ENCODE measurements around the gene IL34. TPM values are rescaled to one million over a fixed set of nuclear protein-coding genes. Genes with fewer than 3 reads are reported as not detected.
"Not testable (repeated sequence)": the region's sequence is repeated elsewhere in the genome, so short reads cannot be mapped to it uniquely, and the experiment has no call there.

IL34 gene
- total RNA-seq, 1 donor from 2014 or later, result 3.7 TPM

DNA sequence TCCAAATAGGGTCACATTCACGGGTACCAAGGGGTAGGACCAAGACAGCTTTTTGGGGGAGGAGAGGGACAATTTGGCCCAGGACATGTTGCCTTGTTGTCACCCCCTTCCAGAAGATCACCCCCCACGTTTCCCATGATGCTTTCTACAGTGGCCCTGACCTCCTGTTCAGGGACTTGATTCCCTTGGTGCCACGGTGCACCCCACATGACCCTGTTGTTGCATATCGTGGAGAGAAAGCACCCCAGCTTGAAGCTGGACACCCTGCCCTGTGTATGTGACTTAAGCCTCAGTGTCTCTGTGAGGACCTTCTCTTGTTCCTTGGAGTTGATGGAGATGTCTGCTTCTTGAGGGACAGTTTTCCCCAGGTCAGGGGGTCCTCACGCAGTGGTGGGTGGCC lies 12.6 kb downstream of the IL34 start:
- DNase-seq (ENCODE audit: low spot score), result no peak

DNA sequence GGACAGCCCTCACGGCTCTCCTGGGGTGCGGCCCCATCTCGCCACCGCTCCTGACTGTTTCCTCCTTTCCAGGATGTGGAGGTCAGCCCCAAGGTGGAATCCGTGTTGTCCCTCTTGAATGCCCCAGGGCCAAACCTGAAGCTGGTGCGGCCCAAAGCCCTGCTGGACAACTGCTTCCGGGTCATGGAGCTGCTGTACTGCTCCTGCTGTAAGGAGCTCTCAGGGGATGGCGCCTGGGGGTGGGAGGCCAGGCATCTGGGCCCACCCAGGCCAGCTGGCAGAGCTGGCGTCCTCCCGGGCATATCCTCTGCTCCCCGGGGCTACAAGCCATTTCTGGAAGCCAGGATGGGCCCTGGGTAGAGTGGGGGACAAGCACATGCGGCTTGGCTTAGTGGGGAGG lies 13.2 kb downstream of the IL34 start:
- DNase-seq (ENCODE audit: low spot score), result no peak

DNA sequence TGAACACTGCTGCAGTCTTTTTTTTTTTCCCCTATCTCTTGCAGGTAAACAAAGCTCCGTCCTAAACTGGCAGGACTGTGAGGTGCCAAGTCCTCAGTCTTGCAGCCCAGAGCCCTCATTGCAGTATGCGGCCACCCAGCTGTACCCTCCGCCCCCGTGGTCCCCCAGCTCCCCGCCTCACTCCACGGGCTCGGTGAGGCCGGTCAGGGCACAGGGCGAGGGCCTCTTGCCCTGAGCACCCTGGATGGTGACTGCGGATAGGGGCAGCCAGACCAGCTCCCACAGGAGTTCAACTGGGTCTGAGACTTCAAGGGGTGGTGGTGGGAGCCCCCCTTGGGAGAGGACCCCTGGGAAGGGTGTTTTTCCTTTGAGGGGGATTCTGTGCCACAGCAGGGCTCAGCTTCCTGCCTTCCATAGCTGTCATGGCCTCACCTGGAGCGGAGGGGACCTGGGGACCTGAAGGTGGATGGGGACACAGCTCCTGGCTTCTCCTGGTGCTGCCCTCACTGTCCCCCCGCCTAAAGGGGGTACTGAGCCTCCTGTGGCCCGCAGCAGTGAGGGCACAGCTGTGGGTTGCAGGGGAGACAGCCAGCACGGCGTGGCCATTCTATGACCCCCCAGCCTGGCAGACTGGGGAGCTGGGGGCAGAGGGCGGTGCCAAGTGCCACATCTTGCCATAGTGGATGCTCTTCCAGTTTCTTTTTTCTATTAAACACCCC lies 13.8 kb downstream of the IL34 start:
- DNase-seq (ENCODE audit: low spot score), result no peak

DNA sequence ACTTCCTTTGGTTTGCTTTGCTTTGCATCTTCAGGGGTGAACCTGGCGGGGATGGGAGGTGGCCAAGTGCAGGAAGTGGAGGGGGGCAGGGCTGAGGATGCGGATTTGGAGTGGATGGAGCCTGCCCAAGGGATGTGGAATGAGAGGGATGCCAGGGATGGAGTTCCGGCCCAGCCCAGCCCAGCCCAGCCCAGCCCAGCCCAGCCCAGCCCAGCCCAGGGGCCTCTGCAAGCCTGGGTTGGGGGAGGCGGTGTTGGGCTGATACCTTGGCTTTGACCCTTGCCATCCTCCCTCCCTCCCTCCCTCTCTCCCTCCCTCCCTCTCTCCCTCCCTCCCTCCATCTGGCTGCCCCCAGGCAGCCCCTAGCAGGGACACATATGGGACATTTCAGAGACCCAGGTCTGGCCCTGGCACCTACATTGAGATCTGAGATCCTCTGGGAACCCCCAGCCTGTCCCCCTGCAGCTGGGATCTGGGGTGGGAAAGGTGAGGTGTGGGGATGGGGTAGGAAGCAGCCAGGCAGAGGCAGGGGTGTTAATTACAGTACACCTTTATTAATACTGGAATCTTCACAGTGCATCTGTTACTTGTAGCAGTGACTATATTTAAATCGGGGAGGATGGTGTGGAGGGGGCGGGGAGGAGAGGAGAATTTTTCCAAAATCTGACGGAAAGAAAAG lies 14.5 kb downstream of the IL34 start:
- DNase-seq (ENCODE audit: low spot score), result no peak

DNA sequence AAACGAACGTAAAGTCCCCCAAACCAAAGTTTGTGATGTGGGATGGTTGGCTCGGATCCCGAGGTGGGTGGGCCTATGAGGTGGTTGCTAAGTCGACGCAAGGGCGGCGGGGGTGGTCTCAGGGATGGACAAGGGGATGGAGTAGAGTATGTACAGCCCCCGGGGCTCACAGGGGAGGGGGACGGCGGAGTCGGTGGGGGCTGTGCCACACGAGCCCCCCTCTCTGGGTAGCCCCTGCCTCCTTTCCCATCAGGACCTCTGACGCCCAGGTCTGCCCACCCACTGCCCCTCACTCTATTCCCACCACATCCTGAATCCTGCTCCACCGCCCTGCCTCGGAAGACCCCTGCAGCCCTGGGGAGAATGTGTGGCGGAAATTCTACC lies 15.2 kb downstream of the IL34 start:
- no peak for DNase-seq (ENCODE audit: low spot score)

DNA sequence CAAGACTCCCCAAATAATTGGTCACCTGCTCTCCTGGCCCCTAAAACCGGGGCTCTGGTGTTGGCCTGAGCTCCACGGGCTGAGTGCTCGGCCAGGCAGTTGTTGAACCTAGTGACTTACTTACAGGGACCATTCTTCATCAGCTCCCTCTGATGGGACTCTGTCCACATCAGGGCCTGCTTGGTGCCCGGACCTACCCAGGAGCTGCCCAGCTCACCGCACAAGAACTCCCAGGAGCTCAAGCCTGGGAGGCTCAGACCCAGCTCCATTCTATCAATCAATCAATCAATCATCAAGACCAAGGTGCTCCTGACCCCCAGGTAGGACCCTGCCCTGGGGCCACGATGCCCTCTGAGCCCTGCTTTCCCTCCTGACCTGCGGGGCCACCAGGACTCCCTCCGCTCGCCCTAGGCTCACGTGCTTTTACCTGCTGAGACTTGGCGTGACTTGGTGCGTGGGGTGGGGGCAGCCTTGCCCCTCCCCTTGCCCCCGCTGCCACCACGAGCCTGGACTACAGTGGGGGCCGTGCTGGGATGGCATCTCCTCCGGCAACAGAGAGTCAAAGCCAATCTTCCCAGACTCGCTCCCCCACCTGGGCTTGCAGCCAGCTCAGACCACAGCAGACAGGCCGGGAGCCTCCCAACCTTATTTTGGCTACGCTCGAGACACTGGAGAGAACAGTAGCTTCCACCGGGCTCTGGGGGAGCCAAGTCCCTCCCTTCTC lies 15.7 kb downstream of the IL34 start:
- no peak for DNase-seq (ENCODE audit: low spot score)

DNA sequence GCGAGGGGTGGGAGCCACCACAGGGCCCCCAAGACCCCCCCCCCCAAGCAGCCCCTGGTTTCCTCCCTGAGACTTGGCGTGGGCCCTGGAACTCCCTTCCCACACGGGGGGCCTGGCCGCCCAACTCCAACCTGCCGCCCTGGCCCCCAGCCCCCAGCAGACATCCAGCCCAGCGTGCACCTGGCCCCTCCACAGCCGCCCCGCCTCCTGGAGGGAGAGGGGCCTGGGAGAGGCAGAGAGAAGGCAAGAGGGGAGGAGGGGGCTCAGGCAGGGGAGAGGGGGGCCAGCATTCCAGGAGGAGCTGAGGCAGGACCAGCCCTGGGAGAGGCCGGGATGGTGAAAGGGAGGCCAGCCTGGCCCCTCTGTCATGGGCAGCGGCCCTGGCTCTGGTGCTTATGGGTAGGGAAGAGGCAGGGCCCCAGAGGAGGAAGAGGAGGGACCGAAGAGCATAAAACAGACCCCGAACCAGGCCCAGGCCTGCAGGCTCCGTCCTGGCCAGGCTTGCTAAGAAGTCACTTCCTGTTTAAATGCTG lies 16.7 kb downstream of the IL34 start:
- DNase-seq (ENCODE audit: low spot score), result no peak

DNA sequence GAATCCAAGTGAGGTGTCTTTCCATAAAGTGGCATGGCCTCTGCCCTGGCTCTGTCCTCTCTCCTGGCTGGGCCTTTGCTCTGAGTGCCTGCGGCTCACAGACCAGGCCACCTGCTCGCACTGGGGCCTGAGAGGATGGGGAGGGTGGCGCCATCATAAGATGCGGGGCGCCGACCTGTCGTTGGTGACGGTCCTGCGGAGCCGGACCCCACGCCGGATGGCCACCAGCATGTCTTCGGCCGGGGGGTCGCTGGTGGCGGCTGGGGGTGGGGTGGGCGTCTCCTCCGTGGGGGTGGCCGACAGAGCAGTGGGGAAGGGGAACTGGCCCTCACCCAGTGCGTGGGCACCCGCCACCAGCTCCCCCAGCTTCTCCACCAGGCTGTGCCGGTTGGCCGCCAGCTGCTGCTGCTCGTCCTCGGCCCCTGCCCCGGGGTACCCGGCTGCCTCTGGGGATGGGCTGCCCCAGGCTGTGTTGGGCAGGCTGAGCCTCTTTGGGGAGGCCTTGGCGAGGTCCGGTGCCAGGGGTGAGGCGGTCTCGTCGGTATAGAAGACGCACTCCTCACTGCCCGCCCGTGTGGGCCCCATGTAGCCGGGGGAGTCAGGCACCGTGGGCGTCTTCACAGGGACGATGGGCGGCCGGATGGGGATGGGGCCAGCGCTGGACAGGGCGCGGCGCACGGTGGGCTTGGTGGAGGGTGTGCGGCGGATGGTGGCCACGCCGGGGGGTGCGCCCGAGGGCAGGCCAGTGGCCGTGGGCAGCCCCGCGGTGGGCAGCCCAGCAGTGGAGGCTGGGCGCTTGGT lies 17.4 kb downstream of the IL34 start:
- no peak for DNase-seq (ENCODE audit: low spot score)

DNA sequence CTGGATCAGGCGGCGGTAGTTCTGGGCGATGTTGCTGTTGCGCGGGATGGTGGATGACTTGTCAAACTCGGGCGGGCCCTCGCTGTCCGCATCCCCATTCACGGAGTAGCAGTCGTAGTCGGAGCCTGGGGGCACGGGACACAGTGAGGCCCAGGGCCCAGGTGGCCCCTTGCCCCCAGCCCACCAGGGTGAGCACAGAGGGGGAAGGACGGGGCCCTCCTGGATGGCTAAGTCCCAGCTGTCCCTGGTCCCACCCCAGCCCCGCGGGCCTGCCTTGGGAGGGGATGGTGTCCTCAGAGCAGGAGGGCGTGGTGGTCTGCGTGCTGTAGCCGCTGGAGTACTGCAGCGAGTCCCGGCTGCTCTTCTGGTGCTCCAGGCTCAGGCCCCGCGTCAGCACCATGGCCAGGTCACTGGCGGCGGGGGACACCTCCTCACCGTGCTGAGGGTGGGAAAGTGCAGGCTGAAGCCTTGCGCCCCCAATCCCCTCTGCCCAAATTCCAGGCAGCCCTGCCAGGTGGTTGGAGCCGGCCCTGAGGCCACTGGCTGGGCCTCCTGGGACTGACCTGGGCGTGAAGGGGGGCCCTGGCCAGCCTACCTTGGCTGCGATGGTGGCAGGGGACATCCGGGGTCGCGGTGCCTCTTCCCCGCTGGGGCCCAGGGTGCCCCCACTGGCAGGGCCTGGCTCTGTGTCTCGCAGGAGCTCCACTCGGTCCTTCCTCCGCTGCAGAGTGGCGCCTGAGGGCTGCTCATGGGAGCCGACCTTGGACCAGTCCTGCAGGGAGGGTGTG lies 18.2 kb downstream of the IL34 start:
- DNase-seq (ENCODE audit: low spot score), result no peak

DNA sequence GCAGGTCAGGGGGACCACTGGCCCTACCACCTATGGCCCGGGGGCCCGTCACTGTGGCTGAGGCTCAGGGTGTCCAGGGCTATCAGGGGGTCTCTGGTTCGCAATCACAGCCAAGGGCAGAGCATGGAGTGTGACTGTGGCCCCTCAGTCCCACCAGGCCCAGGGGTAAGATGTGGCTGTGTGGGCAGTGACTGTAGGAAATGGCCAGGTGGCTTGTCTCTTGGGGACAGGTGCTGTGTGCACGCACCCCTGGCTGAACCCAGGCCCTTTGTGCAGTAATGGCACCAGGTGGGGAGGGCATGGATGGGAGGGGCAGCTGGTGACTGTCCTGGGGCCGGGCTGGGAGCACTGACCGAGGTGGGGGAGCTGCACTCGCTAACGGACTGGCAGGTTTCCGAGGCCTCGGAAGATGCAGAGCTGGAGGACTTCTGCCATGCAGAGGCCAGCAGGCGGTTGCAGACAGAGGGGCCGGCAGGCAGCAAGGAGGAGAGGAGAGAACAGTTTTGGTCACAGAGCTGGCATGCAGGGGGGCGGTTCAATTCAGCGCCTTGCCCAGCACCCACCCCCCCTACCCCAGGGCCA lies 18.8 kb downstream of the IL34 start:
- DNase-seq (ENCODE audit: low spot score), result no peak

DNA sequence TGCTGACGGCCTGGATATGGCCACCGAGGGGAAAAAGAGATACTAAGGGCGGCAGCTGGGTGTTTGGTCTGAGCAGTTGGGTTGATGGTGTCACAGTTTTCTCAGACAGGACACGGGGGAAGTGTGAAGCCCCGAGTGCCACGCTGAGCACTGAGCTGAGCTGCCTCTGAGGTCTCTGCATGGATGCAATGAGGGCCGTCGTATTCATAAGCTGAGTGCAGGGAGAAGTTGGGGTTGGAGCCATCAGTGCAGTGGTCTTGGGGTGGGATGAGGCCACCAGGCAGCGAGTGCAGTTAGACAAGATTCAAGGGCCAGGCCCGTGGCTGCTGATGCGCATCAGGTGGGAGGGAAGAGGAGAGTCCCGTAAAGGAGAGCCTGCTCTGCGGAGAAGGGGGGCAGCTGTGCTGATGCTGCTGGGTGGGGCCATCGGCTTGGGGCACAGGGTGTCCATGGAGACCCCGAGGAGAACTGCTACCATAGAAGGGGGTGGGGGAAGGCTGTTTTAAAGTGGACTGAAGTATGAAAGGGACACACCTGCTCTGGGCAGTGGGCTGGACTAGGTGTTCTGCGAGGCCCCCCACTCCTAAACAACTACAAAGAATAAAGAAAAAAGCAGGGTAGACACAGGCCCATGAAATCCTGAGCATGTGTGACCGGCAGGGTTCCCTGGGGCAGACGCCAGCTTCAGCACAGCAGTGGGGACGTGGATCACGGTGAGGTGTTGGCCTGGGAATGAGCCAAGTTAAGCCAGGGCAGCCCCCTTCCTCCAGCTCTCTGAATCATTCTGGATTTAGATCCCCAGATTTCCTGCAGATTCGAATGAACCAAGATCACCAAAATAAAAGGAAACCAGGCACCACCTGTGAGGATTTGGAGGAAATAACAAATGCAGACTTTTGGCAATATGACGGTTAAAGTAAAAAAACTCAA lies 19.7 kb downstream of the IL34 start:
- no peak for DNase-seq (ENCODE audit: low spot score)

DNA sequence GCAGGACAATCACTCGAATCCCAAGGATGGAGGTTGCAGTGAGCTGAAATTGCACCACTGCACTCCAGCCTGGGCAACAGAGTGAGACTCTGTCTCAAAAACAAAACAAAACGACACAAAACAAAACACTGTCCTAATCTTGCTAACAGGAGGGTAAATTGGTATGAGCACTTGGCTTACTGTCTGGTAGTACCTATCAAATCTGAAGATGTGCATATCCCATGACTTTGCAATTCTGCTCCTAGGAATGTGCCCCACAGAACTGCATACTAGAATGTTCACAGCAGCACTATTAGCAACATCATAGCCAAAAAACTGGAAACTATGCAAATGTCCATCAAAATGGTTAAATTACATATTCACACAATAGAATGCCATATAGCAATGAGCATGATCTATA lies 23.8 kb downstream of the IL34 start:
- no peak for DNase-seq (ENCODE audit: low spot score)

DNA sequence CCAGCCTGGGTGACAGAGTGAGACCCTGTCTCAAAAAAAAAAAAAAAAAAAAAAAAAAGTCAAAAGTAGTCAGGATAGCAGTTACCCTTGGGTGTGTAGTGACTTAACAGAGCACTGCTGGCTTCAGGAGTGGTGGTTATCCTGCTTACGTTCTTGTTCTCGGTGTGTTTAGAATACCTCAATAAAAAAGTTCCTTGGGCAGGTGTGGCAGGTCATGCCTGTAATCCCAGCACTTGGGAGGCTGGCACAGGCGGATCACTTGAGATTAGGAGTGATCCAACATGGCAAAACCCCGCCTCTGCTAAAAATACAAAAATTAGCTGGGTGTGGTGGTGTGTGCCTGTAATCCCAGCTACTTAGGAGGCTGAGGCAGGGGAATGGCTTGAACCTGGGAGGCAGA lies 24.6 kb downstream of the IL34 start:
- DNase-seq (ENCODE audit: low spot score), result not testable (repeated sequence)

DNA sequence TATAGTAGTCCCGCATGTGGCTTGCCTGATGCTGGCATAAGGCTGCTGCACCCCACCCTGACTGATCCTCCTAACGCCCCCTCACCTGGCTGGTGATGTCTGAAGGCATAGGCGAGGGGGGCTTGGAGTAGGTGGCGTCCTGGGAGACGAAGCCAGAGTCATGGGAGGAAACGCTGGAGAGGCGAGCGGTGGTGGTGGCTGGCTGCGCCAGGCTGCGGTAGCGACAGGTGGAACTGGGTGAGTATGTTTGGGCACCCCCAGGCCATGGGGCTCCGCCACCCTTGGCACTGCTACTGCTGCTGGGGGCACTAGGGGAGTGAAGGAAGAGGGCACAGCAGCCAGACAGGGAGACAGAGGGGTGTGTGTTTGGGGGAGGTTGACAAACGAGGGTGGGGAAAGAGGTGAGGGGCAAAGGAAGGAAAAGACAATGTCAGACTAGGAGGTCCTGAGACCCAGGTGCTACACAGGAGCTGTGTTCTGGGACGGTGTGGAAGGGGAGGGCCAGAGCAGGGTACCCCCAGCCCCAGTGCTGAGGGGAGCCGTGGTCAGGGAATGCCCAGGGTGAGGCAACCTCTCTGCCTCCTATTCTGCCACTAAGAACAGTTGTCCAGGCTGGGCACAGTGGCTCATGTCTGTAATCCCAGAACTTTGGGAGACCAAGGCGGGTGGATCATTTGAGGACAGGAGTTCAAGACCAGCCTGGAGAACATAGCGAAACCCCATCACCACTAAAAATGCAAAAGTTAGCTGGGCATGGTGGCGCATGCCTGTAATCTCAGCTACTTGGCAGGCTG lies 28.1 kb downstream of the IL34 start:
- no peak for DNase-seq (ENCODE audit: low spot score)

DNA sequence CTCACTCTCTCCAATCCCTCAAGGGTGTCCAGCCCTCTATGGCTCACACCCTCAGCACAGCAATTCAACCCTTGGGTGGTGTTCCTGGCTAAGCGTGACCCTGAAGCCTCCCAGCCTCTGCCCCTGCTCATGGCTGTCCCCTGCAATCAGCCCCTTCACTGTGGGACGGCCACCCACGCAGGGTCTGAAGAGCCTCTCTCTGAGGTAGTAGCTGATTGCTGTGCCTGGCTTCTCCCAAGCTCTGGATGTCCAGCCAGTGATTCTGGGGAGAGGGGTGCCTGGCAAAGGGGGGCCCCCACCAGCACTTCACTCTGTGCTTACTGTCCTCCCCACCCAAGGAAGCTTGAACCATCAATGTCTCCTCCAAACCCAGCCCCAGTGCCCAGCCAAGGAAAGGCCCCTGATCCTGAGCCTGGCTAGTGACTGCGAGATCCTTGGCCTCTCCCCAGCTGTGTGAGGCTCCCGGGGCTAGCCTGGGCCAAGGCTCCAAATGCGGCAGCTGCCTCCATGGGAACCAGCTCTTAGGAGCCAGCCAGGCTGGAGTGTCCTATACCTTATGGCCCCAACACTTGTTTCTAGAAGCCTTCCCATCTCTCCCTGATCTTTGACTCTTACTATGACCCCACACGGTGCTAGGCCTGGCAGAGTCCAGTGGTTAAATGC lies 29.6 kb downstream of the IL34 start:
- no peak for DNase-seq (ENCODE audit: low spot score)

DNA sequence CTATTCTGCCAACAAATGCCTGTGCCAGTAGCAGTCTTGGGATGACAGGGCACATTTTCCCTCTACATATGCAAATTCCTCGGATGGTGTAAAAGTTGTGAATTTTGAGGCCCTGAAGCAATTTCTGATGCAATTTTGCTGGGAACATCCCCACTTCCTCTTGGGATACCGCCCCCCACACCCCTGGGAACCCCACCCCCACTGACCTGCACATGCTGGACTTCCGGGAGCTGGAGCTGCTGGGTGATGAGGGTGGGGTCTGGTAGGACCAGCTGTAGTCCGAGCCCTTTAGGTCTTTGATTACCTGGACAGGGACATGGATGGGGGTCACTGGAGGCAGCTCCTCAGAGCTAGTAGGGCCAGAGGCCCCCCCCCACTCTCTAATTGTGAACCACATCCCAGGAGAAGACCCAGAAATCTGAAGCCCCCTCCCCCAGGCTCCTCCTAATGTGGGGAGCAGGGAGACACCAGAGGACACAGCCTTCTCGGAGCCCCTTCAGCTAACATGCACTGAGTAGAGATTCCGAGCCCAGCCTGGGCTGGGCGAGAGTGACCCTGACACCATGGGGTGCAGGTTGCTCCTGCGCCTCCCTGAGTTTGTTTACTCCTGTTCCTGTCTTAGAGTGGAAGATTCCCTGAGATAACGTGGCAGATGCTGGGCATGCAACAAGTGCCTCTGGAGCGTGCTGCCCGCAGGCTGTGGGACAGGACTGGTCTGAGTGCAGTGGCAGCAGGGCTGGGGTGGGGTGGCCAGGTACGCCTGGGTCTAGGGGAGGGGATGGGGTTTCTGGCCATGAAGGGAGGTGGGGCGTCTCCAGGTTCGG lies 30.5 kb downstream of the IL34 start:
- DNase-seq (ENCODE audit: low spot score), result no peak

DNA sequence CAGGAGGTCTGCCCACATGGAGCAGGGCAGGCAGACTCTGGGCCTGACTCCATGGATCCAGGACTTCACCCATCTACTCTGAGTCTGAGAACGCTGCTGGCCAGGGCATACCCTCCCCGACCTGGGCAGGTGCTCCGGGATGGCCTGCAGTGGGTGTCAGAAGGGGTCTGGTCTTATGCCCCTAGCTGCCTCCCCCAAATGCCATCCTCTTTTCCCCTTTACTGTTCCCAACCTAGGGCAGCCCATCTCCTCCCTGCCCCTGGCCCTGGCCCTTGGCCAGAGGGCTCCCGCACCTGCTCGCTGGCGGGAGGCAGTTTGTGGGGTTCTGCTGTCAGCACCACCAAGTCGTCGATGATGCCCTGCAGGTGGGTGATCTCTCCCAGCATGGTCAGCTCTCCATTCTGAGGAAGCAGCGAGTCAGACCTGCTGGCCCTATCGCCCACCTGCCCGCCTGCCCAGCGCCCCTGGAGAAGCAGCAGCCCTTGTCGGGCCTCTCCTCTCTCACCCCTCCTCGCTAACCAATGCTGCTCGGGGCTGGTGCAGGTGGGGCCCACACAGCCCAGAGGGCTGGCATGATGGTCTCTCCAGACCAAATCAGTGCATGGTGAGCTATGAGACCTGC lies 31.3 kb downstream of the IL34 start:
- no peak for DNase-seq (ENCODE audit: low spot score)

Measured in ureter (tissue), 1 donor.